D721Med (cell line): ENCODE measurements around the gene SH2B3.

Source experiments
- DNase-seq: peaks from one replicate; pipeline ENCODE4 v3.0.0; 2011; ENCODE audit warnings: low spot score; ENCODE audit not compliant: insufficient read length
- FAIRE-seq: peaks from 2 replicates; lab custom pipeline; 2011; peaks lifted over from hg19 to GRCh38; lab: Jason Lieb, UNC
- CTCF ChIP-seq: IDR thresholded peaks from 2 replicates; pipeline ENCODE4 v1.5.1; 2012; ENCODE audit warnings: mild to moderate bottlenecking, control low read depth; ENCODE audit not compliant: insufficient read depth; ENCODE audit errors: missing control alignments

SH2B3 gene

DNA sequence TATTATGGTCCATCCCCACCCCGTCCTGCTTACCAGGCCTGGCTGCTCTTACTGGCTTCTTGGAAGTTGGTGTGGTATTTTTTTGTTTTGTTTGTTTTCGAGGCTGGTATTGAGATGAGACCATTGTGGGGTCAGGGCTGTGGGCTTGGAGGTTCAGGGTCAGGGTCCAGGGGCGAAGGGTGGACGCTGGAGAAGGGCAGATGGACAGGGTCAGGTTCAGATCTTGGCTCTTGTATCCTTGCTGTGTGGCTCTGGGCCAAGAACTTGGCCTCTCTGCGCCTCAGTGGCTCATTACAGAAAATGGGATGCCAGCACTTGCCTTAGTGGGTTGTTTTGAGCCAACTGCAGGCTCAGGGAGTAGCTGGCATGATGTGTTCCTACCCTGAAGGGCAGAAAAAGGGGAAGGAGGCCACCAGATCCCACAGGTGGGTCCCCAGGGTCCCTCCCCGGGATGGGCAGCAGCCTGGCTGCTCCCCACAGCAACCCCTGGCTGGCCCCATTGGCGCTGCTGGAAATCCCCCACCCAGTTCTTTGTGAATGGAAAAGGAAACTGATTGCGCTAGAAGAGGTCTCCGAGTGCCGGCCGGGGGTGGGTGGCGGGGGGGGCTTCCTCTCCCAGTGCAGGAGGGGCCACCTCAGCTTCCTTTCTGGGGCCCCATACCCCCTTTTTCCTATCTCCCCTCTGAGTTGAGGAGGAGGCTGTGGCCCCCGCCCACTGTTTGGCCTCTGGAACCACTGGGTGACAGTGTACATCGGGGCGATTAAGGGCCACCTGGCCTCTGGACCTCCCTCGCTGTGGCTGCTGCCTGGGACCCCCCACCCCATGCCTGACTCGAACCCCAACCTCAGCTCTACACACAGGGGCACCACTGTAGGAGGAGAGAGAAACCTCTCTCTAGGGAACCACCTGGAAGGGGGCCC, 25.0 kb downstream of the SH2B3 start:
- no peak for FAIRE-seq
- DNase-seq, result no peak
- no peak for TF ChIP-seq CTCF

GRCh38 chr12:111431772-111432171, 26.0 kb downstream of the SH2B3 start:
- FAIRE-seq, result no peak
- DNase-seq, result no peak
- TF ChIP-seq CTCF, result no peak

DNA sequence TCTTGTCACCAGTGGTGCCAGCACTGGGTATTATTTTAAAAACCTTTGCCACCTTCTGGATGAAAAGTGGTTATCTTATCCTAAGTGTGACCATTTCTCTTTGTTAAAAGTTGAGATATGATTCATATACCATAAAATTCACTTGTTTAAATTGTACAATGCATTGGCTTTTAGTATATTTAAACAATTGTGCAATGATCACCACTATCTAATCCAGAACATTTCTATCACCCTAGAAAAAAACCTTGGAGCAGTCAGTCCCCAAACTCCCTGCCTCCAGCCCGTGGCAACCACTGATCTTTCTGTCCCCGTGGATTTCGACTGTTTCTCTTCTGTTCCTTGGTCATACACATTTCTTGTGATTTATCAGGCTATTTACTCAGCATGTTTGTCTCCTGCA, 28.3 kb downstream of the SH2B3 start:
- no peak for FAIRE-seq
- TF ChIP-seq CTCF, result no peak

DNA sequence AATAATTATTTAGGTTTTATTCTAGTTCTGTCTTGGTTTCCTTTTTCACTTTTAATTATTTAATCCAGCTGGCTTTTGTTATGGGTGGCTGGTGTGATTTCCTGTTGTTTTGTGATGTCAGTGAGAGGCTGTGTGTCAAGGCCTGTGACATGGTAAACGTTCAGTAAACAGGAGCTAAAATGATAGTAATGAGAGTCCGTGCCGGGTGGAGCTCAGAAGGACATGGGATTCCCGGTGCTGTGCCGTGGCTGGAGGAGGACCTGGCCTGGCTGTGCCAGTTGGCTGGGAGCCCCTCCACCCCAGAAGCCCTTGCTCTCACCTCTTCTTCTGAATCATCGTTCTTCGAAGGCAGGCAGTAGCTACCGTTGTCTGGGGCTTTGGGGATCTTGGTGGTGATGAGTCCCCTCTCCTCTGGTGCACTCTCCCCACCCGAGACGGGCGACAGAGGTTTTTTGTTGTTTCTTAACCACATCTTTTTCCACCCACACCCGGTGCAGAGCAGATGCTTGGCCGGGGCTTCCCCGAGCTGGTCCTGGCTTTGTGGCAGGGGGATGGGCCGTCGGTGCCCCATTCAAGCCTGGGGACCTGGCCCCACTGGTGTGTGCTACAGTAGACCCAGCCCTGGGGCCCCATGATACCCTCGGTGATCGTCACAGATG, 29.1 kb downstream of the SH2B3 start:
- TF ChIP-seq CTCF, result no peak
- FAIRE-seq (no peak), DNase-seq (no peak)

More for the DNA sequence above, 28.3 kb downstream of the SH2B3 start:
- no peak for DNase-seq

GRCh38 chr12:111435661-111436201, 30.0 kb downstream of the SH2B3 start:
- TF ChIP-seq CTCF, result no peak
- FAIRE-seq, result no peak
- DNase-seq, result no peak

DNA sequence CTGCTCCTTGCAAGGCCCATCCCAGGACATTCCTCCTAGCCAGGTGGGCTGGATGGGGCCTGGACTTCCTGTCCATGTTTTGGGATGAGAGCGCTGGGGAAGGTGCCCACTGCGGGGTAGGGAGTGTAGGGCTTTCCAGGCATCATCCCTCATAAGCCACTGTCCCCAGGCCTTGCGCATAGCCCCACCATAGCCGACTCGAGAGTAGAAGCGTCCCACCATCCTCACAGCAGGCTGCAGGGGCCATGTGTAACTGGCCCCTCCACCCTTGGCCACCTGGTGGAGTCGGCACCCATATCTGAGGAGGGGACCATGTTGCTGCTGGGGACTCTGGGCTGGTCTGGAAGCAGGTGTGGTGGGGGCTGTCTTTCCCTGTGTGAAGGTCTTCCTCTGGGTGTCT, 30.5 kb downstream of the SH2B3 start:
- DNase-seq (no peak), FAIRE-seq (no peak)
- TF ChIP-seq CTCF, result no peak
